ENCODE data around the gene SCAI.
"Not testable (repeated sequence)": the region's sequence is repeated elsewhere in the genome, so short reads cannot be mapped to it uniquely, and the experiment has no call there.

The SCAI gene

DNA sequence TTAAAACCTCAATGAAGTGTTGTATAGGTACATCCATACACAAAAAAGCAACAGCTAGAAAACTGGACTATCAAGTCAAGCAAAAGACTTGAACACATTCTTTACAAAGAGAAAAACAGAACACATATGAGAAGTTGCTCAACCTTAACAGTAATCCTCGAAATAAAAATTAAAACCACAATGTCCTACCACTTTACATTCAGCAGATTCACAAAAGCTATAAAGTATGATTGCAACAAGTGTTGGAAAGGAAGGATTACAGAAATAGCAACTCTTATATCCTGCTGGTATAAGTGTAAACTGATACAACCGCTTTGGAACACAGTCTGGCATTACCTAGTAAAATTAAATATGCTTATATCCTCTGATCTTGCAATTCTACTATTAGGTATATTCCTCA, 173.9 kb downstream of the SCAI start:
- peaks cover 9 to 37% (median 26%) of the 10 kb centered on the region in 3 donors for H3K36me3 ChIP-seq
- DNase-seq: no peak

GRCh38 chr9:124968238-124968637, 175.1 kb downstream of the SCAI start:
- Histone ChIP-seq H3K4me1 (no peaks in the 10 kb centered on the region), H3K27me3 (no peaks in the 10 kb centered on the region), H3K4me3 (no peak overlapping the region), H3K9me3 (no peaks in the 10 kb centered on the region), H3K36me3 (peaks cover 9 to 27% (median 24%) of the 10 kb centered on the region in 3 donors), H3K27ac (no peak overlapping the region)
- no peak for TF ChIP-seq CTCF (IDR thresholded peaks at IDR 0.05)
- intact Hi-C loops (cut with DNase I; ENCODE audit: low total_unique reads): no loop called here
- DNase-seq: no peak

More for the DNA sequence above, 173.9 kb downstream of the SCAI start:
- TF ChIP-seq CTCF (IDR thresholded peaks at IDR 0.05): no peak
- Histone ChIP-seq H3K9me3 (no peaks in the 10 kb centered on the region), H3K27ac (no peak overlapping the region), H3K4me1 (no peaks in the 10 kb centered on the region), H3K4me3 (no peak overlapping the region), H3K27me3 (no peaks in the 10 kb centered on the region)
- intact Hi-C loops (cut with DNase I; ENCODE audit: low total_unique reads): no loop called here

DNA sequence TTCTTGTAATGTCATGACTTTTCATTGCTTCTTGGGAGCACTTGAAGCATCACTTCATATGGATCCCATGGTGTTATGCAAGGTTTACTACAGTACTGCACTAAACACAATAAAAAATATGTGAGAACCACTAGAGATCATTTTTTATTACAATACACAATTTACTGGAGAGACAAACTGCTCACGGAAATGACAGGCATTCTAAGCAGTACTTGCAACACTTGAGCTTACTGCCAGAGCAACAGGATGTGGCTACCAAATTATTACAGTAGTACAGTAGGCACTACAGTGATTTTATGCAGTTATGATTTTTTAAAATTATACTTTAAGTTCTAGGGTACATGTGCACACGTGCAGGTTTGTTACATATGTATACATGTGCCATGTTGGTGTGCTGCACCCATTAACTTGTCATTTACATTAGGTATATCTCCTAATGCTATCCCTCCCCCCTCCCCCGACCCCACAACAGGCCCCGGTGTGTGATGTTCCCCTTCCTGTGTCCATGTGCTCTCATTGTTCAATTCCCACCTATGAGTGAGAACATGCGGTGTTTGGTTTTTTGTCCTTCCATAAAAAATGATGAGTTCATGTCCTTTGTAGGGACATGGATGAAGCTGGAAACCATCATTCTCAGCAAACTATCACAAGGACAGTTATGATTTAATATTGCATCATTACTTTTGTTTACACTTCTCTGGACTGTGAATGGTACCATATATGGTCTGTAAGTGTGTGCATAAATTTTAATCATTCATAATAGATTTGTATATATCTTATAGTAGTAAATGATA, 177.4 kb downstream of the SCAI start:
- H3K9me3 ChIP-seq; H3K27ac ChIP-seq; H3K4me3 ChIP-seq; DNase-seq; intact Hi-C loops (cut with DNase I; ENCODE audit: low total_unique reads); H3K4me1 ChIP-seq; H3K27me3 ChIP-seq: not testable (repeated sequence)
- H3K36me3 ChIP-seq: peaks cover 9 to 20% (median 19%) of the 10 kb centered on the region in 3 donors

DNA sequence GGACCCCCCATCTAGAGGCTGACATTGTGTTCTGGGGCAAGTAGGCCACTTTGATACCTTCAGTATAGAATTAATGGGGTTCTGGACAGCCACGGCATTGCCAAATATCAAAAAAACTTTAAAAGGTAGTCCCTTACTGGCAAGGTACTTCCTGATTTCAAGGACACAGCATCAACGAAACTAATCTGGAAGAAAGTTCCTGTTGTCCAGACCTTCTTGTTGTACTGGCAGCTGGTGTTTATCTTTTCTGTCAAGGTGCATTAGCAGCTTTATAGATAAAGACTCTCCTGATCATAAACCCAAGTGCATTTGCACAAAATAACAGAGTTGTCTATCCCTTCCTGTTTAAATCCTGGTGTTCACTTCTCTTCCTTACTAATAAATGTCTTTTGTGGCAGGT, 178.7 kb downstream of the SCAI start:
- Histone ChIP-seq H3K4me3 (no peak overlapping the region), H3K36me3 (peaks cover 0 to 9% (median 9%) of the 10 kb centered on the region in 3 donors), H3K9me3 (no peaks in the 10 kb centered on the region), H3K27ac (no peak overlapping the region), H3K4me1 (no peaks in the 10 kb centered on the region), H3K27me3 (no peaks in the 10 kb centered on the region)
- intact Hi-C loops (cut with DNase I; ENCODE audit: low total_unique reads): no loop called here
- TF ChIP-seq CTCF (IDR thresholded peaks at IDR 0.05): no peak
- no peak for DNase-seq

- TF ChIP-seq CTCF (IDR thresholded peaks at IDR 0.05): no peak
- H3K4me3 ChIP-seq: no peak overlapping the region
- DNase-seq: no peak
- no peak overlapping the region for H3K27ac ChIP-seq
- peaks cover 0 to 9% (median 7%) of the 10 kb centered on the region in 3 donors for H3K36me3 ChIP-seq
- no peaks in the 10 kb centered on the region for H3K27me3 ChIP-seq
- no peaks in the 10 kb centered on the region for H3K9me3 ChIP-seq
- intact Hi-C loops (cut with DNase I; ENCODE audit: low total_unique reads): no loop called here
- H3K4me1 ChIP-seq: no peaks in the 10 kb centered on the region
Observed at GRCh38 chr9:124964056-124964455, 179.3 kb downstream of the SCAI start.

DNA sequence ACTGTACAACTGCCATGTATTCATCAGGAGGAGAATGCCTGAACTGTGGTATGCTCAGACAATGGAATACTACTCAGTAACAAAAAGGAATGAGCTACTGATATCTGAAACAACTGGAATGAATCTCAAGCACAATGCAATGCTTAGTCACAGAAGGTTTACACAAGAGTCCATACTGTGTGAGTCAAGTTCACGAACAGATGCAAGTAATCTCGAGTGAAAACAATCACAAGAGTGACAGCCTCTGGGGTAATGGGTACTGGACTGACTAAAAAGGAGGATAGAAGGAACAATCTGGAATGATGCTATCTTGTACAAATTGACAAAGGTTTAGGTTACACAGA, 182.9 kb downstream of the SCAI start:
- Histone ChIP-seq H3K9me3 (no peaks in the 10 kb centered on the region), H3K27ac (no peak overlapping the region), H3K36me3 (no peaks in the 10 kb centered on the region), H3K4me3 (no peak overlapping the region), H3K4me1 (no peaks in the 10 kb centered on the region), H3K27me3 (no peaks in the 10 kb centered on the region)
- DNase-seq: no peak
- intact Hi-C loops (cut with DNase I; ENCODE audit: low total_unique reads): no loop called here
- no peak for TF ChIP-seq CTCF (IDR thresholded peaks at IDR 0.05)

- H3K4me3 ChIP-seq; H3K9me3 ChIP-seq; intact Hi-C loops (cut with DNase I; ENCODE audit: low total_unique reads); DNase-seq; H3K4me1 ChIP-seq; H3K27ac ChIP-seq; H3K36me3 ChIP-seq; H3K27me3 ChIP-seq: not testable (repeated sequence)
Observed at GRCh38 chr9:124959671-124960408, 183.5 kb downstream of the SCAI start.
